ENCODE results near the gene CRCP. TPM values are rescaled to one million over a fixed set of nuclear protein-coding genes. Genes with fewer than 3 reads are reported as not detected.

CRCP gene
- total and polyA plus RNA-seq, 10 of the 15 experiments (the other 5 are each of a cell fraction or from before 2014, with no cell fraction given) = 12.4 to 33.8 (median 29.1) TPM

GRCh38 chr7:66075590-66076461 lies 38.8 kb upstream of the CRCP start, which contains the start of gene ASL (continued):
- peak; percentile 80; the same call in 1 of the 2 replicates for TF ChIP-seq RFX5 (IDR thresholded peaks at IDR 0.05; ENCODE audit: low read depth, low read length)
- TF ChIP-seq BACH1 (IDR thresholded peaks at IDR 0.05; ENCODE audit: borderline replicate concordance) = peak; percentile 81
- TF ChIP-seq FOS (IDR thresholded peaks at IDR 0.05; ENCODE audit: borderline replicate concordance, extremely low read depth, insufficient read length) = peak; percentile 27
- no peak for TF ChIP-seq ZBTB11 (CRISPR knock-in tag; IDR thresholded peaks at IDR 0.05)
- peak; percentile 82; the same call in 1 of the 2 replicates for TF ChIP-seq NFYB (IDR thresholded peaks at IDR 0.05; ENCODE audit: insufficient read depth, low read depth, low read length)
- peak; percentile 31 for TF ChIP-seq KLF5 (IDR thresholded peaks at IDR 0.05; ENCODE audit: partially characterized antibody)
- TF ChIP-seq POLR2AphosphoS2 (IDR thresholded peaks at IDR 0.05; ENCODE audit: low read depth, low read length) = peak; percentile 62; the same call in 1 of the 2 replicates
- no peak for TF ChIP-seq SREBF1 (IDR thresholded peaks at IDR 0.05; ENCODE audit: low read length)
- peak; percentile 56 for TF ChIP-seq YY1 (IDR thresholded peaks at IDR 0.05; ENCODE audit: low read depth, low read length)
- TF ChIP-seq EP300 (IDR thresholded peaks at IDR 0.05; ENCODE audit: borderline replicate concordance in 1 of 2, control insufficient read depth in 1 of 2, low read depth in 2 of 2, low read length in 2 of 2) = no peak
- TF ChIP-seq POLR2AphosphoS5 (IDR thresholded peaks at IDR 0.05; ENCODE audit: low read length) = peak; percentile 70; the same call in 1 of the 2 replicates
- peak; percentile 66; the same call in 1 of the 2 replicates for TF ChIP-seq CHD2 (IDR thresholded peaks at IDR 0.05; ENCODE audit: borderline replicate concordance, low read depth, low read length)
- 0 out of 2 replicates have a peak, but pooled peaks have one; percentile 20 for TF ChIP-seq ZNF217 (IDR thresholded peaks at IDR 0.05)
- TF ChIP-seq IRF3 (IDR thresholded peaks at IDR 0.05) = peak; percentile 67; the same call in 1 of the 2 replicates
- TF ChIP-seq CBX5 (IDR thresholded peaks at IDR 0.05; ENCODE audit: low read depth) = no peak
- peak; percentile 84 for TF ChIP-seq GATAD2B (conservative IDR thresholded peaks at IDR 0.05; ENCODE audit: low read depth)
- no peak for TF ChIP-seq NFXL1 (IDR thresholded peaks at IDR 0.05; ENCODE audit: borderline replicate concordance)
- TF ChIP-seq MAX (IDR thresholded peaks at IDR 0.05; ENCODE audit: low read depth, low read length) = peak; percentile 64; the same call in 1 of the 2 replicates
- 0 out of 2 replicates have a peak, but pooled peaks have one; percentile 20 for TF ChIP-seq TCF3 (IDR thresholded peaks at IDR 0.05; ENCODE audit: borderline replicate concordance, insufficient read depth, low read depth, low read length)
- peak; percentile 72 for TF ChIP-seq IKZF1 (conservative IDR thresholded peaks at IDR 0.05)
- peak; percentile 15 for TF ChIP-seq E4F1 (IDR thresholded peaks at IDR 0.05; ENCODE audit: borderline replicate concordance, partially characterized antibody)
- peak; percentile 98 for TF ChIP-seq POLR2A (IDR thresholded peaks at IDR 0.05; ENCODE audit: low read depth, low read length)
- TF ChIP-seq CREB1 (IDR thresholded peaks at IDR 0.05; ENCODE audit: low read depth) = peak; percentile 88
